GM18858 (cell line): ENCODE results near the gene LRRN2.

Source experiments
- ATAC-seq: cut with Tn5 transposase; IDR thresholded peaks from one replicate; pipeline ENCODE4 v1.9.1; 2021; ENCODE audit not compliant: unreplicated experiment

Gene LRRN2

DNA sequence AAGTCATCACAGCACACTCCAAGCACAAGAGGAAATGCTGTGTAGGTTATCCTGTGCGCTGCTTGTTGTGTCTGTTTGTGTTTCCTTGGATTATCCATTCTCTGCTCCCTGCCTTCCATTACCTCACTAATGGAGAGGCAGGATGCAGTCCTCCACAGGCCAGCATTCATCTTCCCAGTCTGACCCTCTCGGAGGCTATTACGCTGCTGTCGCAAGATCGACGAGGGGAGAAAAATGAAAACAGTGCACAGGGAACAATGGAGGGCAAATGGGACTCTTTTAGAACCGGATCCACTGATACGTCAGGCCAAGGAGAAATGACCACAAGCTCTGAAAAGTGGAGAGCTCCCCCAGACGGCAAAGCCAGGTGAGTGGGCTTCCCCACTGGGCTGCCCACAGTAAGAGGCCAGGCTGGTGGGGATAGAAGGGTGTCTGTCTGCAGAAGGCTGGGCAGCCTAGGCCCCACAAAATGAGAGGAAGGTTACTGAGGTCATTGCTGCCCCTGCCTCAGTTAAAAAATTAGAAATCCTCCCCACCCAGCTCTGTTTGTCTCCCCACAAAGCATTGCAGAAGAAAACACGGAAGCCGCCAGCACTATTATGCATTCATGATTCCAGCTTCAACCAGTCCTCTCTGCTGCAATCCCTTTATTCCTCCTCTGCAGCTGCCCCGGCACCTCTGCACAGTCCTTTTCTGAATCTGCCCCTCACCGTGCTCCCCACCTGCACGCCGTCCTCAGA is 21.7 kb downstream of the LRRN2 start:
- ATAC-seq: no peak

DNA sequence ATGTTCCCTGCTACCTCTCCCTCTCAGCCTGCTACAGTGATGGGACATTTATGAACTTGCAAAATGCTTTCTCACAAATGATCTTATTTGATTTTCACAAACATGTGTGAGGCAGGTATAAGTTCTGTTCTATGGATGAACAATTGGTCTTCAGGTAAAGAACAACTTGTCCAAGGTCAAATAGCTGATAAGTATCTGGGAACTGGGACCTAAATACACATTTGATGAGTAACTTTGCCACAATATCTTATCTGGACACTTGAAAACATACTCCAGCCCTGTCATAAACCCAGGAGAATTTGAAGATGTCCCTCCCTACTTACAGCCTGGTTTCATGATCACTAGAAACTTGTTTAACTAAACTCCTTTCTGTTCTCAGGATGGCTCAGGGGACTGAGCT is 23.0 kb downstream of the LRRN2 start:
- no peak for ATAC-seq

DNA sequence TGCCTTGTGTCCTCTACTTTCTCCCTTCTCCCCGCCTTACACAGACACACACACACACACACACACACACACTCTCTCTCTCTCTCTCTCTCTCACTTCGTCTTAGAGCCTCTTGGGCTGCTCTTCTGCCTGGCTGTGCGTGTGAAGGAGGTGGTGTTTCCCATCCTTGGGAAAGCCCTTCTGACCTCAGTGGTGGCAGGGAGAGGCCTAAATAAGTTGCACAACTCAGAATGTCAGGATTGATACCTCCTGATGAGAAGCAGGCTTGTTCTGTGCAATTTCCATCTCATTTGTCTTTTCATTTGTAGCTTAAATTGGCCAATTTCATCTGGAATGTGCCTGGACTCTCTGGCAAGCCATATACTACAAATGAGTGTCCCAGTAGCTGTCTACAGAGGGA is 25.0 kb downstream of the LRRN2 start:
- no peak for ATAC-seq

DNA sequence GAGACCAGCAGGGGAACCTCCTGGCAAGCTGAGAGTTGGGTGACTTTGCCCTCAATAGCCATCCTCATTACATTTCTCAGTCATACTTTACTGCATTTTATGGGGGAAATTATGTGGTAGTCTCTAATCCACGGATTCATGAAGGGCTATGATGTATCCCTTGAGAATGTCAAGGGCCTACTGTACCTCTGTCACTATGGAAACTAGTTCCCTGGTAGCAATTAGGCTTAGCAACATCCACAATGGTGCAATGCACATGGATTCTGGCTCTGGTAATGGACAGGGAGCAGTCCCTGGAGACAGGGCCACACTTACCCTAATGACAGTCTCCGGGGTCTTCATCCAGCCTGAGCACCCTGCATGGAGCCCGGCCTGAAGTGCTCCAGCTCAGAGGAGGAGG is 26.5 kb downstream of the LRRN2 start:
- no peak for ATAC-seq

DNA sequence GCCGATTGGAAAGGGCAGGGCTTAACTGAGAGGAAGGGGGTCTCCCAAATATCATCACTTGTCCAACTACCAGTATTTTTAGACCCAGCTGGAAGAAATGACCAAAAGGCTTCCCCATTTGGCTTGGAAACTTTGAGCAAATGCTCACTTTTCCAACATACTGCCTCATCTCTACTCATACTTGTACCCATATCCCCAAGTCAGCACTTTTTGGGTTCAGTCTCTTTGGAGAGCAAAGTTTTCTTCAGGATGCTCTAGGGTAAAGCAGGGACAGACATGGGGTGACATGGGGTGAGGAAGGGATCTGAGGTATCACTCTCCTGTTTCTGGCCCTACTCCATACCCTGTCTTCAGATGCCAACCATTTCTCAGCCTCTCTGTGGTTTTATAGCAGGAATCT is 27.2 kb downstream of the LRRN2 start:
- no peak for ATAC-seq

DNA sequence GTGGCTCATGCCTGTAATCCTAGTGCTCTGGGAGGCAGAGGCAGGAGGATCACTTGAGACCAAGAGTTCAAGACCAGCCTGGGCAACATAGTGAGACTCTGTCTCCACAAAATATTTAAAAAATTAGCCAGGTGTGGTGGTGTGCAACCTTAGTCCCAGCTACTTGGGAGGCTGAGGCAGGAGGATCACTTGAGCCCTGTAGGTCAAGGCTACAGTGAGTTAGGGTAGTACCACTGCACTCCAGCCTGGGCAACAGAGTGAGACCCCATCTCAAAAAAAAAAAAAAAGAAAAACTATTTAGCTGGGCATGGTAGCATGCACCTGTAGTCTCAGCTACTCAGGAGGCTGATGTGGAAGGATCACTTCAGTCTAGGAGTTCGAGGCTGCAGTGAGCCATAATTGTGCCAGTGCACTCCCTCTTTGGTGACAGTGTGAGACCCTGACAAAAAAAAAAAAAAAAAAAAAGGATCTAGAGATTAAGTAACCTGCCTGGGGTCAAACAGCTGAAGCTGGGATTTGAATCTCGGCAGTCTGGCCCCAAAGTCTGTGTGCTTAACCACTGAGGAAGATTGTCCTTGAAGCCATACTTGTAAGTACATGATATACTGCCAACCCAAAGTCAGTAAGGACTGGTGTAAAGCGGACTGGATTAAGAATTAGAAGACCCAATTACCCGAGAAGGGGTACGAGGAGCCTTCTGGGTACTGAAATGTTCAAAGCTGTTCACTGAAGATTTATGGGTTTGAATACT is 31.8 kb downstream of the LRRN2 start:
- ATAC-seq: no peak

DNA sequence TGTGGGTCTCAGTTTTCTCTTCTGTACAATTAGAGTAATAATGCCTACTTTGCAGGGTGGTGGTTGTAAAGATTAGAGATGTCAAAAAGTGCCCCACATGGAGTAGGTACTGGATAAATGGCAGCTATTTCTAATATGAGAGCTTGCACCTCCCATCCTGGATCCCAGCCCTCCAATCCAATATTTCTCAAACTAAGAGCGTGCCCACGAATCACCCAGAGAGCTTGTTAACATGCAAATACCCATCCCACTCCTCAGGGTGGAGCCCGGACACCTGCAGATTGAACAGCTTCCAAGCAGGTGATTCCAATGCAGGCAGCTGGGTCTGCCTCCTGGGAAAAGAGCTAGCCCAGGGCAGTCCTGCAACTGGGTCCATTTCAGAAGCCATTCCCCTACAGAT is 33.0 kb downstream of the LRRN2 start:
- no peak for ATAC-seq

DNA sequence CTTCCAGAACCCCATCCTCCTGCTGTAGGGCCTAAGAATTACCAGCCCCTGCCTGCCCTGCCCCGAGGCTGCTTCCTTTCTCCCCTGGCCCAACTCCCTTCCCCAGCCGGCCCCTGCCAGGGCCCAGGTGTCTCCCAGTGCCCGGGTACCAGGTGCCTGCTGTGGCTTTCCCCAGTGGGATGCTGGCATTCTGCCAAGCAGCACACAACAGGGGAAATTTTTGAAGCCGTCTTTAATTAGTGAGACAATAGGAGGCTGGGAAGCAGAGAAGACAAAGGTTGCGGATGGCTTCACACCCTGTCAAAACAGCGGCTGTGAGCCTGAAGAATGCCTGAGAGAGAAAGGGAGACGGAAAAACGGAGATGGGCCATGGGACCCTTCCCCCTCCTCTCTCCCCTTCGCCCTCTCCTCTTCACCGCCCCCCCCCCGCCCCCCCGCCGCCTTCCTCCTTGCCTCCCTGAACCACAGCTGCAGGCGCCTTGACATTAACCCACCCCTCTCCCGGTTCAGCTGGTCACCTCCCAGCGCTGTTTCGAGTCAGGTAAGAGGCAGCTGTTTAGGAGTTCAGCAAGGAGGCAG is 33.6 kb downstream of the LRRN2 start:
- ATAC-seq: no peak

DNA sequence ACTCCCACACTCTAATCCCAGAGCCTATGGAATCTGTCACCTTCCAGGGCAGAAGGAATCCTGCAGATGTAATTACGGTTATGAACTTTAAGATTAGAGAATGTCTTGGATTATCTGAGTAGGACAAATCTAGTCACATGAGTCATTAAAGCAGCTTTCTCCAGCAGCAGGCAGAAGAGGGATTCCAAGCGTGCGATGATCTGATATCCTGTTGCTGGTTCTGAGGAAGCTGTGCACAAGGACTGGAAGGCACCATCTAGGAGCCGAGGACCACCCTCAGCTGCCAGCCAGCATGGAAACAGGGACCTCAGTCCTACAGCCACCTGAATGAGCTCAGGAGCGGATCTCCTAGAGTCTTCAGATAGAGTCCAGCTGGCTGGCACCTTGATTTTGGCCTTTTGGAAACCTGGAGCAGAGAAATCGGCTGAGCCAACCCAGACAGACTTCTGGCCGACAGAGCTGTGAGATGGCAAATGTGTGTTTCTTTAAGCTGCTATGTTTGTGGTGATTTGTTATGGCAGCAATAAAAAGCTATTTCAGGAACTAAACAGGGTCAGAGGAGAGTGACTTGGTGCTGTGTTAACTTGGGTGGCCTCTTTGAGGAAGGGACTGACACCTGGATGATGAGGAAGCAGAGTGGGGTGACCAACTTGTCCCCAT is 34.5 kb downstream of the LRRN2 start:
- no peak for ATAC-seq

DNA sequence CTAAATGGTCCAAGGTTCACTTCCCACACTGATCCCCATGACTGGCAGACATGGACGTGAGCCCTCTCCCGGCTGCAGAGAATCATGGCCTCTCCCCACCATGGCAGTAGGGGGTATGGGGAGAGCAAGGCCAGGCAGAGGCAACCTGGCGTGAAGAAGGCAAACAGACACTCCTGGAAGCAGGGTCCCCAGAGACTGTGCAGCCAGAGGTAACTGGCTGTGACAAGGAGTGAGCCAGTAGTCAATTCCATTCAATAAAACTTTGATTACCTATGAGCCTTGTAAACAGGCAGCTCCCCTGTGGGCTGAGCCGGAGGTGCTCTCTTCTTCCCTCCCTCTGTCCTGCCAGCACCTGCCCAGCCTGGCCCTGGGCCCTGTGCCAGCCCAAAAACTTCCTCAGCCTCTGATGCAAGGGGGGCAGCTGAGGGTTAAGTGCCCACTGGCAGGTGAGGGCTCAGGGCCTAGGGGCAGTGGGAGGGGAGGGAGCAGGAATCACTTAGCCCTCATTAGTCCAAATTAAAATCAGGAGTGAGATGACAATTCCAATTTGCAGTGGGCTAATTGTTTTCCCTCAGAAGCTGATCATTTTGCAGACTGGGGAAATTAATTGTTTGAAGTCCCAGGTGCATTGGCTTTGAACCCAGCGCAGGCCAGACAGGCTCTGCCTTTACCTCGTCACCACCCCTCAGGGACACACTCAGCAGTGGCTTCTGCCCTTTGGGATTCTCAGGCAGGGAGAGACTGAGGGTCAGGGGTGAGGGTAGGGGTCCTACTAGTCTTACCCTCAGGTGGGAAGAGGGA is 35.6 kb downstream of the LRRN2 start:
- no peak for ATAC-seq

DNA sequence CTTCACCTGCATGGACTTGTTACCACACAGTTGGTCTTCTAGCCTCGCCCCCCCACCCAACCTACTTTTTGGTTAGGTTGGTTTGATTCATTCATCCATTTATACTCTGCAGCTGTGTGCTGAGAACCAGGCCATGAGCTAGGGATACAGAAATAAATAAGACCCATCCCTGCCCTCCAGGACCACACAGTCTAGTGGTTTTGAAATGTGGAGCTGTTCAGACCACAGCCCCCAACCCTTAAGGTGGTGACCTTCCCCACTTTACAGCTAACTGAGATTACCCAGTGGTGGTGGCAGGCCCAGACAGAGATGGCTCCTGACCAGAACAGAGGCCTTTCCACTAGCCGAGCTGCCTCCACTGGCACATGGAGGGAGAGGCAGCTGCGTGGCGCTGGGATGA is 37.0 kb downstream of the LRRN2 start:
- no peak for ATAC-seq

DNA sequence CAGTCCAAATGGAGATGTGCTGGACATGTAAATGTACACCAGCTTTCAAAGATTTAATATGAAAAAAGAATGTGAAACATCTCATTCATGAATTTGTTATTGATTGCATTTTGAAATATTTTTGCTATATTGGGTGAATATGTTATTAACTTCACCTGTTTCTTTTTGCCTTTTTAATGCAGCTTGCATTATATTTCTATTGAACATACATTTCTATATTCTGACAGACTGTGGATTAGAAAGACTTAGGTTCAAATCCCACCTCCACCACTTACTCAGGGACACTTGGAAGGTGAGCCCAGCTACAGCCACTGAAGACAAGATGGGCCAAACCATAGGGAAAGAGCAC is 37.8 kb downstream of the LRRN2 start:
- ATAC-seq: no peak

DNA sequence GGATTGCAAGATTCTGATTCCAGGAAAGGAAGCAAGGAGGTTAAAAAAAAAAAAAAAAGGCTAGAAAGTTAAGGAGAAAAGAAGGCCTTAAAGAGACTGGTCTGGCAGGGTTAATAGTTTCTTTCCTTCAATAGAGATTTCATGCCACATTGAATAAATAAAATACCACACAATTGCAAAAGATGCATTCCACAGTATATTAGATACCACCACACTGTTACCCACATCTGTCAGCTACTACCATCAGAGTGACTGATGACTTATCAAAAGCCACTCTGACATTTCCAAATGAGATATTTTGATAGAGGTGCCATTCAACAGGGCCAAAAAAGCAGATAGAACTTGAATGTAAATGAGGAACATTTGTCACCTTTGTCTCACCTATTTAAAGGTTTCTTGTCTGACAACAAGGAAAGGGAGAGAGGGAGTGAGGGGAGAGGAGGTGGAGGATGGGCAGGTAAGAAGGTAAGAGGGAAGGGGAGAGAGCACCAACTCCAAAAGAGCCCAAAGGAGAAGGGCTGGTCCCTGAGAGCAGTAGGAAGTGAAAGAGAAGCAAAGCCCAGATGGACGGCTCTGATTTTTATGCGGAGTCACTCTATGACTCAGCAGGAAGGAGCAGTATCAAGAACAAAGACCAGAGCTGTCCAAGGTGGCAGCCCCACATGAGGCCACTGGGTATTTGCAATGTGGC is 38.3 kb downstream of the LRRN2 start:
- no peak for ATAC-seq

DNA sequence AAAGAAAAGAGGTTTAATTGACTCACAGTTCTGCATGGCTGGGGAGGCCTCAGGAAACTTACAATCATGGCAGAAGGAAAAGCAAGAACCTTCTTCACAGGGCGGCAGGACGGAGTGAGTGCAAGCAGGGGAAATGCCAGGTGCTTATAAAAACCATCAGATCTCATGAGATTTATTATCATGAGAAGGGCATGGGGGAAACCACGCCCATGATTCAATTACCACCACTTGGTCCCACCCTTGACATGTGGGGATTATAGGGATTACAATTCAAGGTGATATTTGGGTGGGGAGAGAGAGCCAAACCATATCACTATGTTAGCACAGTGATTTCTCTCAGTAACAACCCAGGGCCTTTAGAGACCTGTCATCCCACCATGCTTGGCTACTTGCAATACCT is 39.9 kb downstream of the LRRN2 start:
- ATAC-seq: no peak

DNA sequence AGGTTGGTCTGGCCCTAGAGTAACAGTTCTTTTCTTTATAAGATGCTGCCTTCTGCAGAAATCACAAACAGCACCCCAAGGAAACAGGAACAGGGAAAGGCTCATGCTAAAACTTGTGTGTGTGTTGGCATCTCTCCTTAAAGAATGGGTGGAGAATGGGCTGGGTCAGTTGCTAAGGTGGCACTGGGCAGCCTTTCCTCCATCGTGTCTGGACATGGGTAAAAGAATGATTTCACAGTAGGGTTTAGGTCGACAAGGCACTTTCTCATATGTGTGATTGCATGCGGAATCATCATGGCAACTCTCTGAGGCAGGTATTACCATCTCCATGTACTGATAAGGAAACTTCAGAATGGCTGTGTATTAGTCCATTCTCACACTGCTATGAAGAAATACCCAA is 40.3 kb downstream of the LRRN2 start:
- no peak for ATAC-seq

DNA sequence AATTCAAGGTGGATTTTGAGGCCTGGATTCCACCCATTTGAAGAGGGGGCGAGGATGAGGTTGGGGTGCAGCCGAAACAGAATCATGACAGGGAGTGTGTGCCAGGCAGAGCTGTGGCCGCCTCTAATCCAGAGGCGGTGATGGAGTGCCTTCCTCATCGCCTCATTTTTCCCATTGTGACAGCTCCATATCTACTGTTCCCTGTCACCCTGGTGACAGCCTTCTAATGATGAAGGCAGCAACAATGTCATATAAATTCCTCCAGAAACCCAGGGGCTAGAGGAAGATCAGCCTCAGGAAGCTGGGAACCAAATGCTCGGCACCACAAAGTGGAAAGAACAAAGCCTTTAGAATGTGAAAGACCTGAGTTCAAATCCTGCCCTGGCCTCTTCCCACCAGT is 42.0 kb downstream of the LRRN2 start:
- ATAC-seq: no peak

DNA sequence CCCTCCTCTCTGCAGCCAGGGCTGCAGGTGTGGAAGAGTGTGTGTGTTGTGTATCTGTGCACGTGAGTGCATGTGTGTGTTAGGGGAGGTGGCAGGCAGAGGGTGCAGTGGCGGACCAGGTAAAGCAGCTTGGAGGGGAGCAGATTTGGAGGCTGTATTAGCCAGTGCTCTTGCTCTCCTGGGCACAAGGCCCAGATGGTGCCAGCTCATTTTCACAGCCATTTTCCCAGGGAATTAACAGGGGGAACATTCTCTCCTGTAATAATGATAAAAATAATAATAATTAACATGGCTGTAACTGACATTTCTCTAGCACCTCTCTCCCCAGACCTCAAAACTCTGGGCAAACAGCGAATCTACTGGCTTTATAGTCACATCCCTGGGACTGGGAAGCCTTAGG is 43.6 kb downstream of the LRRN2 start:
- ATAC-seq: no peak

DNA sequence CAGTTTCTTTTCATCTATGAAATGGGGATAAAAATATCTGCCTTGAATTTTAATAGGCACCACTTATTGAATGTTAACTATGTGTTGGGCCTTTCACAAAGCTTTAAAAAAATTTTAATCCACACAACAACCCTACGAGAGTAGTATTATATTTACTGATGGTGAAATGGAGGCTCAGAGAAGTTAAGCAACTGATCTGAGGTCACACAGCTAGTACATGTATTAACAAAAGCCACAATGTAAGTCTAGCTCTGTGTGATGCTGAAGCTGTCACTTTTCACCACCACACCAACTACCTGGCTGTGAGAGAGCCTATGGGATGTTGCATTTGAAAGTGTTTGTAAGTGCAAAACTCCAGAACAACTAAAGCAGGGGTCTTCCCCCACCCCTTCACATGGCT is 44.1 kb downstream of the LRRN2 start:
- no peak for ATAC-seq

DNA sequence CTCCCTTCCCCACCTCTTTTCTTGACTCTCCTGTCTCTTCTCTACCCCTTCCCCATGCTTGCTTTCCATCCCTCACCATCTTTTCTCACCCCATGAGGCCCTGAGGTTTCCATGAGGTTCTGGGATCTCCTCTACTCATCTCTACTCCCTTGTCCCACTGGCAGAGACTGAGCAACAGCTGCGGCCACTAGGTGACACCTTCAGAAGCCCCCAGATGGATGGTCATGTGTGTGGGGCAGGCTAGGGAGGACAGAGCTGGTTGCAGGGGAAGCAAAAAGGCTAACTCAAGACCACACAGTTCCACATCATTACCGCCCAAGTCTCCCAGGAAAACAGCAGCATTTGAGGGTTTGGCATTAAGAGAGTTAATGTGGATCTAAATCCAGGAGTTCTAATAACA is 45.0 kb downstream of the LRRN2 start:
- no peak for ATAC-seq

DNA sequence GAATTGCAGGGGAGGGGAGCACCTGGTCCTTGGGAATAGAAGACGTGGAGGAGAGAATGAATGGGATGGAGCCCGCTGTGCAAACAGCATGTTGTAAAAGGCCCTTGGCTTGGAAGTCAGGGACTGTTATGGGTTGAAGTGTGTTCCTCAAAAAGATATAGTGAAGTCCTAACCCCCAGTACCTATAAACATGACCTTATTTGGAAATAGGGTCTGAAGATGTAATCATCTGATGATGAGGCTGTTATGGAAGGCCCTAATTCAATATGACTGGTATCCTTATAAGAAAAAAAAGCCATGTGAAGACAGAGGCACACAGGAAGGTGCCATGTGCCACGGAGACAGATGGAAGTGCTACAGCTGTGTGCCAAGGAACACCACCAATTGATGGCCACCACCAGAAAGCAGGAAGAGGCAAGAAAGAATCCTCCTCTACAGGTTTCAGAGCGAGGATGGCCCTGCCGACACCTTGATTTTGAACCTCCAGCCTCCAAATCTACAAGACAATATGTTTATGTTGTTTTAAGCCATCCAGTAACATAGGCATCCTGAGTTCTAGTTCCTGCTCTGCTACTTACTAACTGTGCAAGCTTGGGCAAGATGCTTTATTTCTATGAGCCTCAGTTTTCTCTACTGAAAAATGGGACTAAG is 51.2 kb downstream of the LRRN2 start:
- ATAC-seq: no peak
